Activated gamma-delta T cell treated with Interleukin-2 at 50 U/mL for 16 hours (primary cell): ENCODE results near the gene TDRD5.

Source experiments
- DNase-seq: peaks from one replicate; pipeline ENCODE4 v3.0.0-alpha.2; 2020

The TDRD5 gene, protein sequence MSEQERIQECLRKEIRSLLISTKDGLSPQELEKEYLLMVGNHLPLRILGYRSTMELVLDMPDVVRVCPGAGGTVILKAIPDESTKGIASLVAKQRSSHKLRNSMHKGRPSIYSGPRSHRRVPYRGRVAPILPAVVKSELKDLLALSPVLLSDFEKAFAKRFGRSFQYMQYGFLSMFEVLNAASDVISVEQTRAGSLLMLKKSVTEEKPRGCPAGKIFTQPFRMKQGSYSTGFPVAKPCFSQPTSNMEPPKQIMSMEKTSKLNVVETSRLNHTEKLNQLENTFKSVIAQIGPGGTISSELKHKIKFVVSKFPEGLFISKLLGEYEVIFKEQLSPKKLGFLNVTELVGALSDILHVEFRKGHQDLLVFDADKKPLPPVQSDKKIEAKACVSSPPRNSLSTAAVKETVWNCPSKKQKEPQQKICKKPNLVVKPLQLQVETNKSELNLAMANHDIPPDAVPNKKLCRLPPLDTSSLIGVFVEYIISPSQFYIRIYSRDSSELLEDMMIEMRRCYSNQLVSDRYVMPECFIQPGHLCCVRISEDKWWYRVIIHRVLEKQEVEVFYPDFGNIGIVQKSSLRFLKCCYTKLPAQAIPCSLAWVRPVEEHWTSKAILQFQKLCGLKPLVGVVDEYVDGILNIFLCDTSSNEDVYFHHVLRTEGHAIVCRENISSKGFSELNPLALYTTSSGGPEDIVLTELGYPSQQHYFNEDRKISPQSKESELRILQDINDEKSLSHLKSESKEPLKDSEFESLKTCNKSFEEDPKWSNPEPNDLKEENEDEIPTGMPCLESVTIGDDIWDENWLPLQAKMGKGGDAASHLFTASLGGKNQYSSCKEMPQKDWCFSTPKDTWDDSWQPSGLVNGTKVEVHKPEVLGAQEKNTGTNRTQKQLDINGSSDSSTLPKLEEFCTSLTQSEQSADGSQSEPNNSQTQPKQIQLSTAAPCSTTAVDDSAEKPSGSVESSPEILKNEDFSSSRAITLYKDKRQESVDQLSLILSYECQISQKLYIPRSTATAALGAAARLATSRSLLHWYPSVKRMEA

DNA sequence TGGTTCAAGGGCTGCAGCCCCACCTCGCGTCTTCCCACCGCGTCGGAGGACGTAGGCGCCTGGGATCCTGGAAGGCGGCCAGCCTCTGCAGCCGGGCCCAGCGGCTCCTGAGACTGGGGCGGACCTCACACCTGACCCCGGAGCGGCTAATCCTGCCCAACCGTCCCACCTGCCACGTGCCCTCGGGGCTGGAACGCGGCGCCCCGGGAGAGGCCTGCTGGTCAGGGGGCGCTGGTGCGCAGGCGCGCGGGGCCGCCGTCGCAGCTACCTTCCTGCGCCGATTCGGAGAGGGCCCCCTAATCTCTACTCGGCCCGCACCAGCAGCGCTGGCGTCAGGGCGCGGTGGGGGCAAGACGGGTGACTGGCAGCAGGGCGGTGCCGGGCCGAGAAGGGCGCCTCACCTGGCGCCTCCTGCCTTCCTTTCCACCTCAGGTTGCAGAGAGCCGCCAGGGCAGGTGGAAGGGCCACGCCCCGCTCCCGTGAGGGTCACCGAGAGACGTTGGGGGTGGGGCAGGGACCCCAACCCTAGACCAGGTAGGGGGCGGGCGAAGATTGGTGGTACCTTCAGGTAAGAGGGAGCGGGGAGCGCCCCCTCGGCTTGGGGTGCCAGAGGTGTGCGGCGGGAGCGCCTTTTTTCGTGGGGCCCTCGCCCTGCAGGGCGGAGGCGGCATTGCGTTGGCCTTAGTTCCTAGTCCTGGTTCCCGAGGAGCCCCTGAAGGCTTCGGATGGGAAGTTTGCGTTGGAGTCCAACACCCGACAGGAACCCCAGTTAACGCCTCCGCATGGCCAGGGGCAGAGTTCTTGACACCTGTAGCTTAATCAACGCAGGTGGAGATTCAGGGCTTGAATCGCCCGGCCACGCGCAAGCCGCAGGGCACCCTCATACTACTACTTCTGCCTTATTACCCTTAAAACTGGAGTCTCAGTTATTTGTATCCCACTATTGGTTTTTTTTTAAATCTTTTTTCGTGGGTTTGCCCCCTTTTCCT is at the start of gene TDRD5:
Gene TDRD5, plus strand, starts transcription at position 241 of the 989 bp plus-strand sequence. CDS start 784 bp downstream, outside the sequence.
- DNase-seq = no peak

DNA sequence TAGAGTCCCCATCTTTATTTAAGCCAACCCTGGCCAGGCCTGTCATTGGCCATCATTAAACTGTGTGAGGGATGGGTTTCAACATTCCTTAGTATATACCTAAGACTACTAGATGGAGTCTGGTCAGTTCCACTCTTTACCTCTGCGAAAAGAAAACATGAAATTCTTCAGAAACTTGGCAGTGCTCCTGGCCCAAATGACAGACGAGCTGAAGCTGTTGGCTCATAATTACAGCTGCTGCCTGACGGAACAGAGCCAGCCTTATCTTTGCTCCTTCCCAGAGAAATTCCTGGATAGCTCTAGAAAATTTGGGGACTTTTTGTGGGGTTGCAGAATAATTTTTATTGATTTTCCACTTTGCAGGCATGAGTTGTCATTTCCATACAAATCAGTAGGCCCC is 46.3 kb upstream of the TDRD5 start:
- DNase-seq = no peak

DNA sequence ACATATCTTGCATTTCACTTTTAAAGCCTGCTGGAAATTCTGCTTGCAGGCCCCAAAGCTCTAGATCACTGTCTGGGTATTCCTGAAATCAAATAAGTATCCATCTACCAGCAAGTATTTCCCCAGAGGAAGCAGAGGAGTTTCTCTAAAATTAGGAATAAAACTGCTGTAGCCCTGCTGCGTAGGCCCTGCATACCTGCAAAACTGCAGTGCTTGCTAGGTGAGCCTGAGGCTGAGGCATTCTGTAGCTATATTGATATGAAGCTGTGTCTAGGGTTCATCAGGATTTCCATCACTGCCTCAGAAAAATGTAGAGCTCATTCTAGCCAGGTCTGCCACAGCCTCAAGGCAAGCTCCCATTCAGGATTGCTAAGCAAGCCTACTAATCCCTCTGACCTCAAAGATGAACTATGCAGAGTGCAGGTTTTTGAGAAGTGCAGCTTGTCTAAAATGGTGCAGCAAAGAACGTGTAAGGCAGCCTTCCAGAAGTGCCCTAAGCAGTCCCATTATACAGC is 44.6 kb upstream of the TDRD5 start:
- no peak for DNase-seq

DNA sequence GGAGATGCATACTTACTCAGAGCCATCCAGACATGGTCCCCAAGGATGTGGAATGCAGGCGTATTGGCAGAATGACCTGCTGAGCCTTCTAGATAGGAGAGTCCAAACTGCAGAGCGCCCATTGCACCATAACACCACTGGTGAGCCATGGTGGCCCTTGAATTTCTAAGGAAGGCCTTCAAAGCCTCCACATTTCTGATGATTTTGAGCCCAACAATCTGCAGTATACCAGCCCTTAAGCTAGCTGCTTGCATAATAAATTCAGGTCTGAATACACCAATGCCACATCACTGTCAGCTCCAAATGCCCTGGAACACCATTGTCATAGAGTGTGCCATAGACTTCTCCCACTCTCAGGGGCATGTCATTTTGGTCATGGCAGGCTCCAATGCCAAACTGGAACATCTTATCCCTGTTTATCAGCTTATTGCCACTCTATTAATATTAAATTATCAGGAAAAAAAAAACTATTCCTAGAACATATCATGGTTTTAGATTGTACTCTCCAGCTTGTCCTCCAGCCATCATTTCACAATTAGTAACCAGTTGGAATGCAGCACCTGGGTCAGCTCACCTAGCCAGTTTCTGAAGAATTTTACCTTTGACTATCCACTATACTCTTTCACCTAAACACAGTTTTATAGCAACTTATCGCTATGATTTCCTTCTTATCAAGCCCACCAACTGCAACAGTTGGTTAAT is 42.8 kb upstream of the TDRD5 start:
- DNase-seq = no peak

DNA sequence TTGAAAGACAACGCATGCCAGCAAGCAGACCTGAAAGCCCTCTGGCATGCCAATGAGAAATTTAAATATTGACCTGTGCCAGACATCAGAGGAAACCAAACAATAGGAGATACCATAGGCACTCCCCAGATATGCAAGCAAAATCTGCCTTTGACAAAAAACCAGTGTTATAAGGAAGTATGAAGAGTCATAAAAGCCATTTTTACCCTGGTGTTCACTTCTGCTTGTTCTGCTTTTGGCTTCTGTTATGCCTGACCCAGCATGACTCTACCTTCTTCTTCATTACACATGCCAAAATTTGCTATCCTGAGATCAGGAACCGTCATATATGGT is 42.3 kb upstream of the TDRD5 start:
- DNase-seq = no peak

DNA sequence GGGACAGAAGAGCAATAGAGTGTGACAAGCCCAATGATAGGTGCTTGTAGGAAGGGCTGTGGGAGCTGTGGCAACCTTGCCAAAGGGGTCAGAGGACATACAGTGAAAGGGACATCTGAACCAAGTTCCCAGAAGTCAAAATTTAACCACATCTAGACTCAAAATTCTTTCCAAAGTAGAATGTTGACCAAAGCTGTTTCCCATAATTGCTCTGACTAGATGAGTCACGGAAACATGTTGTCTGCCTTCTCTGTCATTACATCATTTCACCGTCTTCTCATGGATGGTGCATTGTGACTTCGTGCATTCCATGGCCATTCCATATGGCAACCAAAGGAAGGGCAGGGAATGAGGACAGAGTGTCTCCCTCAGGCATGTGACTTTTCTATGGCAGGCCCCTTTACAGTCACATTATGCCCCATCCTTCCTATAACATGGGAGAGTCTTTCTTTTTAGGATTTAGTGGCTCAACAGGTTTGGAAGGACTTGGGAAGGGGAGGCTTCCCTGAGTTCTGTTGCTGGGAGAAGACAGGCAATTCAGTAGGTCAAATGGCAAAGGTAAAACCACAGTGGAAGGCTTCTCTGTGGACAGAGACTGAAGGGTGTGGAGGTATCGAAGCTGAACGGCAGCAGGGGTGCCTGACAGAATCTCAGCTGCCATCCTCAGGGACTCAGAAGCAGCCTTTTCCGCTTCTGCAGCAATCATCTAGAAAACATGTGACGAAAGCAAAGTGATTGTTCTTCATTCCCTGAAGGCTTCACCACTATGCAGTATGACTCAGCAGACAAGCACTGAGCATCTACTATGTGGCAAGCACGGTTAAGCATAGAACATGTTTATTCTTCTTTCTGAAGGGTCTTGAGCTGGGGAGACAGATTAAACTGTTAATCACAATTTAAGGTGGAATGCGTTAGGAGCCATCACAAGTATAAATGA is 40.6 kb upstream of the TDRD5 start:
- DNase-seq = no peak

DNA sequence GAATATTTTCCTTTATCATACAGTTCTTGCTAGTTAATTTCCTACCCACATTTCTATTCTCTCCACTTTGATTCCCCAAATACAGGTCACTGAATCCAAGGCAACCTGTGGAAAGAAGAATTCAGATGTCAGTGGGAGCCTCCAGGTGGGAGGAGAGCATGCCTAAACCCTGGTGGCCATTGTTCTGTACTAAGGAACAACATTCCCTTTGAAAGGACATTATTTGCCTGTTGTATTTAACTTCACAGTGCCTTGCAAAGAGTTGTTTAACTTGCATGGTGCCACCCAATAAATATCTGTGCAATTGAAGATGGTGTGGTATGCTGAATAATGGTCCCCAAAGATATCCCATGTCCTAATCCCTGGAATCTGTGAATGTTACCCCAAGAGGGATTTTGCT is 37.2 kb upstream of the TDRD5 start:
- DNase-seq = no peak

DNA sequence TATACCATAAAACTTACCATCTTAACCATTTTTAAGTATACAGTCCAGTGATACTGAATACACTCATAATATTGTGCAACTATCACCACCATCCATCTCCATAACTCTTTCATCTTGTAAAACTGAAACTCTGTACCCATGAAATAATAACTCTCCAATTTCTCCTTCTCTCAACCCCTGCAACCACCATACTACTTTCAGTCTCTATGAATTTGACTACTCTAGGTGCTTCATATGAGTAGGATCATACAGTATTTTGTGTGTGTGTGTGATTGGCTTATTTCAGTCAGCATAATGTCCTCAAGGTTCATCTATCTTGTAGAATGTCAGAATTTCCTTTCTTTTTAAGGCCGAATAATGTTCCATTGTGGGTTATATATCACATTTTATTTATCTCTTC is 33.6 kb upstream of the TDRD5 start:
- DNase-seq = no peak

DNA sequence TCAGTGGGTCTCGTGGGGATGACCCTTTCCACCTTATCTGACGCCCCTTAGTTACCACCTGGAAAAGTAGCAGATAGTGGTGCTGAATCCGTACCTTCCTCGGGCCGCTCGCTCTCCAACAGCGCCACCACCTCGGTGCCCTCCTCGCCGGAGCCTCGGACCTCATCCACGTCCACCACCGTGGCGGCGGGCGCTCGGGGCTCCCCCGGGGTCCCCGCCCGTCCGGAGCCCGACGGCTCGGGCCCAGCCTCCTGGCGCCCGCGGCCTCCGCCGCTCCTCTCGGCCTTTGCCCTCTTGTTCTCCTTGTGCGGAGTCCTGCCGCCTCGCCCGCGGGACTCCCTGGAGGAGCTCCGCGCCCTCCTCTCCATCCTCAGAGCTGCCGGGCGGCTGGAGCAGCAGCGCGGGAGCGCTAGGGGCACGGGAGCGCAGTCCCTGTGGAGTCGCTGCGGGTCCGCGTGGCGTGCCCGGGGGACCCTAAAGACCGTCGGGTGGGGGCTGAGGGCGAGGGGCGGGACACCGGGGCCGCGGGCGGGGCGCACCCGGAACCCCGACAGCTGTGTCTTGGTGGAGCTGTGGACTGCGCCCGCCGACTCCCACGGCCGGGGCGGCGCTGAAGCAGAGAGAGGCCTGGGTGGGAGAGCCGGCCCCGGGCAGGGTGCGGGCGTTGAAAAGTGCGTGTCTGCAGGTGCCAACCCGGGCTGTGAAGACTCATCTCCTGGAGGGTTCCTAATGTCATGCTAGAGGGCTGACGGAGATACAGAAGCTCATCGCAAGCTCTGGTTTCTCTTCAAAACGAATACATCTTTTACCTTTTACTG is 15.9 kb upstream of the TDRD5 start, which contains the start of gene NPHS2:
Gene NPHS2, minus strand, starts transcription at position 452 of the 818 bp plus-strand sequence. Its CDS starts 84 bp downstream, at position 368.
- DNase-seq = no peak

DNA sequence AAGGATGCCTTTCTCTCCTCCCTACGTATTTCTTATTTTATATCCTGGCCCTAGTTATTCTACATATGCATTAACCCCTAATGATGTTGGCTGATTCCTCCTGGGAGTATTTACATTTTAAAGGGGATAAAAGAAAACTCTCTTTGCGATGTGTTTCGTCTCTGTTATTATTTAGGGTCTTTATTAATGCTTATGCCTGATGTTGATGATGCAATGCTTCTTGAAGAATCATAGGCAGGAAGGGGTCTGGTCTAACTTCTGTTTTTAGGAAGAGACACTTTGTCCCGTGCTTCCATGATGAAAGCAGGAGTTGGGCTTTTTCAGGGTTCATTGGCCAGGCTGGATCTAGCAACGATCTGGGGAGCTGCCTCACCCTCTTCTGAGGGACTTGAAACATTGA is 15.1 kb upstream of the TDRD5 start:
- DNase-seq = no peak

DNA sequence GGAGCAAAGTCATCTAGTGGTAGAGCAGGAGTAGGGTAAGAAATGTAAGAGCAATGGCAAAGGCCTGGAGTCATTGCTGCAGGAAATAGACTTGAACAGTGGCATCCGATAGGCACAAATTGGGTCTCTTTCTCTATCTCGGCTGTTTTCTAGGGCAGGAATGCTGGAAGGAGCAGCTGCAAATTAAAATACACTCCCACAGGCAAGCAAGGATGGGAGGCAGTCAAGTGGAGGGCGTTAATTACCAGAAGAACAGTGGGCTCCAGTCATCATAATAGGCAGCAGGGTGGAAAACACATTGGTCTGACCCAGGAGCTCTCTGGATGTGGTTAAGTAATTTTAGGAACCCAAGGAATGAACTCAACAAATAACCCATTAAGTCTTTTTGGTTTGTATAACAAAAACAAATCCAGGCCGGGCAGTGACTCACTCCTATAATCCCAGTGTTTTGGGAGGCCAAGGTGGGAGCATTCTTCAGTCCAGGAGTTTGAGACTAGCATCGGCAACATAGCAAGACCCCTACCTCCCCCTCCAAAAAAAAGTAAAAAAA is 7.8 kb upstream of the TDRD5 start:
- DNase-seq = no peak

DNA sequence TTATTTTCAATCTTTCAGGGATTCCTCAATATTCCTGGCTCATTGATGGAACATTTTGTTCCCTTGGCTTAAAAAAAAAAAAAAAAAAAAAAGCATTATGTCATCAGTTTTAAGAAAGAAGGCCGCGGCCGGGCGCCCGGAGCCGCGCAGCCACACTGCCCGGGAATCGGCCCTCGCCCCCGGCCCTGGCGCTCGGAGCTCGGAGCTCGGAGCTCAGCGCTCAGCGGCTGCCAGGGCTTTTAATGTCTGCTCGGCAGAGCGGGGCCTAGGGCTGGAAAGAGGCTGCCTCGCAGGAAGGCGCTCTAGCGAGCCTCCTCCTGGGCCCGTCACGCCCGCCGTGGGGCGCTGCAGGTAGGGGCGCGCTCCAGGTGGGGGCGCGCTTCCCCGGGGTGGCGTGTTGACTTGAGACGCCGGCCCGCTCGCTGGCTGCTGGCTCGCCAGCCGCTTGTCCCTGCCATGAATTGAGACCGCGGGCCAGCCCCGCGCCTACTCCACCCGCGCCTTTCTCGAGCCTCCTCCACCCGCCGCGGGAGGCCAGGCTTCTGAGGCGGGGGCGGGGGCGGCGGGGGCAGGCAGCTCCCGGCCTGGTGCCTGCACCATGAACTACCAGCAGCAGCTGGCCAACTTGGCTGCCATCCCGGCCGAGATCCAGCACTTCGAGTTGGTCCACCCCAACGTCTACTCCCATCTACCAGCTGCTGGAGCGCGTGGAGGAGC is 5.4 kb upstream of the TDRD5 start:
- no peak for DNase-seq

DNA sequence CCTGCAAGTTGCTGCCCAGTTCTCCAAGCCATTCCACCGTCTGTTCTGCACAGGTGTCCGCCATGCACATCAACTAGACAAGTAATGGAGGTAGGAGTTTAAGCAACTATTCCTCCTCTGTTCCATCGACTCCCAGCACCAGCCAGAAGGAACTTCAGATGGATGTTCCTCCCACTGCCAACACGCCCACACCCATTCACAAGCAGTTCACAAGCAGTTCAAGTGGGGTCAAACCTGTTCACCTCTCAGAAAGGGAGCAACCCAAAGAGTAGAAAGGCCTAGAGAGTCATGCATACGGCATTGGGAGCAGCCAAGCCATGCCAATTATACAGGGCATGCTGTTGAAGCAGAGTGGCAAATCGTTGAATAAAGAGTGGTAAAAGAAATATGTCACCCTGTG is 4.3 kb upstream of the TDRD5 start:
- no peak for DNase-seq

DNA sequence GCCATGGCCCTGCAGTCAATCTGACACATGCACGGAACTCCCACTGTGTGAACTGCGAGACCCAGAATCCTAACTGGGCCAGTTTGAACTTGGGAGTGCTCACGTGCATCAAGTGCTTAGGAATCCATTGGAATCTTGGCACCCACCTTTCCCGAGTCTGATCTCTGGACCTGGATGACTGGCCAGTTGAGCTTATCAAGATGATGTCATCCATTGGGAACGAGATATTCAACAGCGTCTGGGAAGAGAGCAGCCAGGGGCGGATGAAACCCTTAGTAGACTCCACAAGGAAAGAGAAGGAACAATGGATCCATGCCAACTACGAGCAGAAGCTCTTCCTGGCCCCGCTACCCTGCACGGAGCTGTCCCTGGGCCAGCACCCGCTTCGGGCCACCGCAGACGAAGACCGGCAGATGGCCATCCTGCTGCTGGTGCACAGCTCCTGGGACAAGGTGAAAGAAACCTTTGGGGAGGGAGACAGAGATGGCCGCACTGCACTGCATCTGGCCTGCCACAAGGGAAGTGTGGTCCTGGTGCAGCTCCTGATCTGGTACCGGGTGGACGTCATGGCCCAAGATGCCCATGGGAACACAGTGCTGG is 3.1 kb upstream of the TDRD5 start:
- no peak for DNase-seq

DNA sequence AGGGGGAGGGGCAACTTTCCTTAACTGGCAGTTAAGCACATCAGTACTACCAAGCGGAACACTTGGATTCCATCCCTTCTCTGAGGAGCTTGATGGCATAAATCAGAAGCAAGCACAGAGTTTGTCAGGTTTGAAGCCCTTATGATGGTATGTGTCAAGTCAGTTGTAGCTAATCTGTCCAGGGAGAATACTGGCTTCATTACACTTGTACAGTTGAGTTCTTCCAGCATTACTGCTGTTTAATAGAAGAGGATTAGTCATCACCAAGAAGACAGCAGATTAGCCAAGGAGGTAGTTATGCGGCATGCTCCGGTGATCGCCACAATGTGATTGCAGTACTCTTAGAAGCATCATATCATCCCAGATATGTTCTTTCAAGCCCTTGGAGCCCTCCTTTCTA is 2.1 kb upstream of the TDRD5 start:
- no peak for DNase-seq

DNA sequence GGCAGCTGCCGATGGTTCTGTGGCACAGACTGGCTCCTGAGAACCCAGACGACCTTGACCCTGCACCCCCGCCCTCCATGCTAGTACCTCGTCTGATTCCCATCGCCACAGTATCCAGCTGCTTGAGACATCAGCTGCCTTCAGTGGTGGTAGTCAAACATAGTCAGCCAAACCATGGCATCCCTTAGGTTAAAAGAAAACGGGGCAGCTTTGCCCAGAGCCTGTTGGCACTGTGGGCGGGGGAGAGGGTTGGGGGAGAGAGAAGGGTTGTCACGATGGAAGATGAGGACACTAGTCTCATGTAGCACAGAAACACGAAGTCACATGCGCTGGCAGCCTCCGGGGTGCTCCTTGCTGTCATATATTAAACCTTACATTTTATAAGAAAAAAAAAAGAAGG is 961 bp upstream of the TDRD5 start:
- no peak for DNase-seq

DNA sequence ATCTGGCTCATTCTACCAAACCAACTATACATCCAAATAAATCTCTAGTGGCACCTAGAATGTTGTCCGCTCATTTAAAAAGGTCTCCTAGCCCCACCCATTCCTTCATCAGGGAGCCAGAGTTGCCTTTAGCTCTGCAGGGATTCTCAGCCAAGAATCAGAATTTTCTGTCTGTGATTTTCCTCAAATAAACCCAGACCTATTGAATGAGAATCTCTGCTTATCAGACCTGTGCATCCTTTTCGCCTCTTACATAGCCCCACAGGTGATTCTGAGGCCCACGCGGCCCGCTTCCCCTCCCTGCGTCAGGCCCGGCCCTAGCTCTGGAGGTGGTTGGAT is 410 bp upstream of the TDRD5 start:
- DNase-seq = no peak

DNA sequence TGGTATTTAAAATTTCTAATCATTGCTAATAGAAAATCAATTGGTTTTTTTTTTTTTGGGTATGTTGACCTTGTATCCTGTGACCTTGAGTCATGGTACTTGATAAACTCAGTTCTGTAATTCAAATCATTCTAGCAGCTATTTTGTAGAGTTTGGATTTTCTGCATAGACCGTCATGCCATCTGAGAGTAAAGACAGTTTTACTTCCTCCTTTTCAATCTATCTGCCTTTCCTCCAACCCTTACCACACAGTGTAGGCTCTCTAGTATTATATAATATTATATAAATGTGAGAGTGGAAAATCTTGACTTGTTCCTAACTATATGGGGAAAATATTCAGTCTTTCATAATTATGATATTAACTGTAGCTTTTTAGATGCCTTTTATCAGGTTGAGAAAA is 7.0 kb downstream of the TDRD5 start:
- no peak for DNase-seq
